DND-41 (cell line): Measurements from ENCODE around the gene ATP13A3.

ENCODE experiments used
- ATAC-seq: fragments of 200-7000 bp; cut with Tn5 transposase; 3 replicates; pipeline ENCODE4 v1.9.1; 2021; ENCODE audit warnings: low read depth; ENCODE audit not compliant: insufficient read depth
- DNase-seq: peaks from one replicate; pipeline ENCODE4 v3.0.0-alpha.2; 2020
- H2AFZ ChIP-seq: 2 replicates; pipeline ENCODE4 v1.6.0; 2012; ENCODE audit warnings: low read depth, low read length
- H3K27ac ChIP-seq: 2 replicates; pipeline ENCODE4 v1.5.1; 2012; ENCODE audit warnings: low read length, inconsistent platforms
- H3K27me3 ChIP-seq: fragments of 200-600 bp; sonication (generic); 2 replicates; pipeline ENCODE4 v1.6.0; 2012; ENCODE audit warnings: low read length, mild to moderate bottlenecking, inconsistent platforms; ENCODE audit not compliant: insufficient read depth, poor library complexity
- H3K36me3 ChIP-seq: 2 replicates; pipeline ENCODE4 v1.5.1; 2012; ENCODE audit warnings: low read length, inconsistent platforms; ENCODE audit not compliant: insufficient read depth
- H3K4me1 ChIP-seq: 2 replicates; pipeline ENCODE4 v1.5.1; 2012; ENCODE audit warnings: mild to moderate bottlenecking, low read length; ENCODE audit not compliant: insufficient read depth
- H3K4me2 ChIP-seq: 2 replicates; pipeline ENCODE4 v1.6.0; 2012; ENCODE audit warnings: mild to moderate bottlenecking, moderate library complexity, low read length, inconsistent platforms; ENCODE audit not compliant: insufficient read depth
- H3K4me3 ChIP-seq, 2 experiments: fragments of 200-600 bp in 1 of 2; shearing (Covaris generic) in 1 of 2; 2 replicates each; pipeline ENCODE4 v1.5.1; 2012 to 2016; ENCODE audit warnings: inconsistent platforms in 2 of 2, low read length in 2 of 2, mild to moderate bottlenecking in 2 of 2, low read depth in 1 of 2, moderate library complexity in 1 of 2
- H3K79me2 ChIP-seq: 2 replicates; pipeline ENCODE4 v1.6.0; 2012; ENCODE audit warnings: low read length, inconsistent platforms; ENCODE audit not compliant: insufficient read depth
- H3K9ac ChIP-seq: 2 replicates; pipeline ENCODE4 v1.6.0; 2012; ENCODE audit warnings: low read depth, mild to moderate bottlenecking, inconsistent platforms, low read length, moderate library complexity
- H3K9me3 ChIP-seq: 2 replicates; pipeline ENCODE4 v1.5.1; 2012; ENCODE audit warnings: low read length, moderate library complexity, mild to moderate bottlenecking, inconsistent platforms; ENCODE audit not compliant: insufficient read depth, severe bottlenecking
- H4K20me1 ChIP-seq: 2 replicates; pipeline ENCODE4 v1.6.0; 2012; ENCODE audit warnings: low read length; ENCODE audit not compliant: insufficient read depth
- CTCF ChIP-seq: IDR thresholded peaks from 2 replicates; pipeline ENCODE4 v1.5.1; 2012; ENCODE audit warnings: borderline replicate concordance, low read length, moderate library complexity, mild to moderate bottlenecking; ENCODE audit not compliant: poor library complexity, severe bottlenecking; ENCODE audit errors: extremely low read depth
- EZH2 ChIP-seq: IDR thresholded peaks from 3 replicates; pipeline ENCODE4 v1.6.1; 2012; ENCODE audit warnings: borderline replicate concordance, low read depth, mild to moderate bottlenecking, moderate library complexity, low read length, inconsistent platforms; ENCODE audit not compliant: severe bottlenecking

The ATP13A3 gene

GRCh38 chr3:194395212-194395611, 91.6 kb downstream of the ATP13A3 start:
- H3K4me3 ChIP-seq: no peak overlapping the region
- peaks cover 9% of the 10 kb centered on the region for H3K9me3 ChIP-seq
- no peaks in the 10 kb centered on the region for H3K36me3 ChIP-seq
- H3K9ac ChIP-seq: 0 out of 2 replicates have a peak overlapping the region, but pooled peaks have one; percentile 38
- no peak overlapping the region for H2AFZ ChIP-seq
- DNase-seq: peak; percentile 31
- H3K4me1 ChIP-seq: peaks cover 57% of the 10 kb centered on the region
- H3K27me3 ChIP-seq: peaks cover 5% of the 10 kb centered on the region
- H3K79me2 ChIP-seq: no peaks in the 10 kb centered on the region
- no peak for TF ChIP-seq EZH2
- no peak for TF ChIP-seq CTCF
- H3K27ac ChIP-seq: peak overlapping the region; percentile 78; the same call in 1 of the 2 replicates
- no peaks in the 10 kb centered on the region for H4K20me1 ChIP-seq
- peak overlapping the region; percentile 67; the same call in 1 of the 2 replicates for H3K4me2 ChIP-seq
- ATAC-seq: no peak

- Histone ChIP-seq H4K20me1 (no peaks in the 10 kb centered on the region), H3K27ac (no peak overlapping the region), H3K4me3 (no peak overlapping the region), H3K9me3 (peaks cover 14% of the 10 kb centered on the region), H3K27me3 (no peaks in the 10 kb centered on the region), H3K4me2 (no peak overlapping the region), H3K36me3 (no peaks in the 10 kb centered on the region), H3K9ac (no peak overlapping the region), H2AFZ (no peak overlapping the region), H3K4me1 (peaks cover 32% of the 10 kb centered on the region), H3K79me2 (no peaks in the 10 kb centered on the region)
- no peak for DNase-seq
- no peak for ATAC-seq
- TF ChIP-seq CTCF: no peak
- no peak for TF ChIP-seq EZH2
Measured at GRCh38 chr3:194392576-194392975, 94.2 kb downstream of the ATP13A3 start.

GRCh38 chr3:194390835-194391234, 96.0 kb downstream of the ATP13A3 start:
- Histone ChIP-seq H3K9ac (no peak overlapping the region), H3K4me3 (no peak overlapping the region), H2AFZ (no peak overlapping the region), H3K9me3 (peaks cover 14% of the 10 kb centered on the region), H3K4me2 (no peak overlapping the region), H3K4me1 (peaks cover 15% of the 10 kb centered on the region), H3K27me3 (no peaks in the 10 kb centered on the region), H4K20me1 (no peaks in the 10 kb centered on the region), H3K36me3 (no peaks in the 10 kb centered on the region), H3K27ac (no peak overlapping the region), H3K79me2 (no peaks in the 10 kb centered on the region)
- ATAC-seq: no peak
- TF ChIP-seq EZH2 (no peak), CTCF (no peak)
- no peak for DNase-seq

GRCh38 chr3:194389269-194389668, 97.5 kb downstream of the ATP13A3 start:
- DNase-seq: peak; percentile 3
- H3K36me3 ChIP-seq: no peaks in the 10 kb centered on the region
- H3K9me3 ChIP-seq: peaks cover 14% of the 10 kb centered on the region
- H3K27ac ChIP-seq: no peak overlapping the region
- no peak for ATAC-seq
- H3K4me2 ChIP-seq: no peak overlapping the region
- H3K9ac ChIP-seq: no peak overlapping the region
- H3K4me3 ChIP-seq: no peak overlapping the region
- H2AFZ ChIP-seq: no peak overlapping the region
- H4K20me1 ChIP-seq: no peaks in the 10 kb centered on the region
- H3K79me2 ChIP-seq: no peaks in the 10 kb centered on the region
- no peaks in the 10 kb centered on the region for H3K4me1 ChIP-seq
- no peaks in the 10 kb centered on the region for H3K27me3 ChIP-seq
- TF ChIP-seq CTCF: no peak
- no peak for TF ChIP-seq EZH2
